GM12878 (cell line): ENCODE measurements around the gene PRDM15. TPM values are rescaled to one million over a fixed set of nuclear protein-coding genes. Genes with fewer than 3 reads are reported as not detected.

Source experiments
- ATAC-seq: fragments of 200-7000 bp; cut with Tn5 transposase; 3 replicates; pipeline ENCODE4 v1.9.1; 2020; ENCODE audit warnings: mild to moderate bottlenecking, moderate library complexity
- BruUV-seq: library from RNA; stranded (reverse); fragments of 400-500 nt; replicated peaks from 2 replicates; lab custom pipeline; 2021; lab: Mats Ljungman, UMichigan
- CTCF ChIA-PET: fragments of 300-600 bp; sonication (Branson Sonifier 250); formaldehyde crosslinking; extraction: SDS; loops from one replicate; lab custom pipeline; 2021; ENCODE audit warnings: inconsistent platforms; lab: Yijun Ruan, JAX
- POLR2A ChIA-PET: fragments of 350-600 bp; formaldehyde crosslinking; extraction: SDS; loops from one replicate; lab custom pipeline; 2021; ENCODE audit warnings: inconsistent platforms; lab: Charles Lee
- RAD21 ChIA-PET: fragments of 300-600 bp; sonication (Branson Sonifier 250); formaldehyde crosslinking; loops from one replicate; lab custom pipeline; 2023; ENCODE audit warnings: antibody characterized with exemption; ENCODE audit not compliant: unreplicated experiment; lab: Charles Lee
- SMC1A ChIA-PET: fragments of 300-600 bp; sonication (Branson Sonifier 250); formaldehyde crosslinking; loops from one replicate; lab custom pipeline; 2023; ENCODE audit not compliant: unreplicated experiment, uncharacterized antibody; lab: Charles Lee
- DNase-seq: peaks from one replicate; pipeline ENCODE4 v3.0.0-alpha.2; 2011; ENCODE audit warnings: low read depth, low spot score
- FAIRE-seq: peaks from 3 replicates; lab custom pipeline; 2011; peaks lifted over from hg19 to GRCh38; lab: Jason Lieb, UNC
- H2AFZ ChIP-seq: 2 replicates; pipeline ENCODE4 v1.6.0; 2011; ENCODE audit warnings: low read depth, low read length, control low read depth; ENCODE audit not compliant: control insufficient read depth
- H3K27ac ChIP-seq: 2 replicates; pipeline ENCODE4 v1.5.1; 2011; ENCODE audit warnings: control low read depth; ENCODE audit not compliant: control insufficient read depth, insufficient read depth
- H3K27me3 ChIP-seq, 2 experiments: replicated peaks in 1 of 2; 2 replicates each; pipeline versions ENCODE4 v1.6.0 to v1.6.1; 2011; ENCODE audit warnings: low read length in 1 of 2; ENCODE audit not compliant: control insufficient read depth in 2 of 2, insufficient read depth in 2 of 2
- H3K36me3 ChIP-seq, 2 experiments: 2 replicates each; pipeline ENCODE4 v1.5.1; 2011; ENCODE audit warnings: low read length in 1 of 2; ENCODE audit not compliant: control insufficient read depth in 2 of 2, insufficient read depth in 2 of 2
- H3K4me1 ChIP-seq: 2 replicates; pipeline ENCODE4 v1.6.1; 2011; ENCODE audit warnings: mild to moderate bottlenecking, low read length, moderate library complexity, mixed read lengths; ENCODE audit not compliant: control insufficient read depth, insufficient read depth
- H3K4me2 ChIP-seq: 2 replicates; pipeline ENCODE4 v1.6.0; 2011; ENCODE audit warnings: control low read depth; ENCODE audit not compliant: control insufficient read depth, insufficient read depth
- H3K4me3 ChIP-seq: fragments of 200-600 bp; sonication (generic); 2 replicates; pipeline ENCODE4 v1.5.1; 2016
- H3K79me2 ChIP-seq: 2 replicates; pipeline ENCODE4 v1.6.0; 2011; ENCODE audit warnings: low read length; ENCODE audit not compliant: control insufficient read depth, insufficient read depth
- H3K9ac ChIP-seq: 2 replicates; pipeline ENCODE4 v1.8.0; 2011; ENCODE audit warnings: low read length, control low read depth, mixed read lengths; ENCODE audit not compliant: control insufficient read depth, insufficient read depth
- H3K9me3 ChIP-seq: replicated peaks from 3 replicates; pipeline ENCODE4 v1.5.1; 2011; ENCODE audit warnings: mild to moderate bottlenecking, low read length; ENCODE audit not compliant: control insufficient read depth, insufficient read depth
- H4K20me1 ChIP-seq: 2 replicates; pipeline ENCODE4 v1.6.0; 2011; ENCODE audit not compliant: control insufficient read depth, insufficient read depth
- BACH1 ChIP-seq: fragments of 450-650 bp; IDR thresholded peaks from 2 replicates; pipeline ENCODE4 v1.6.1; 2017; ENCODE audit warnings: mild to moderate bottlenecking, borderline replicate concordance
- BMI1 ChIP-seq: fragments of 450-650 bp; IDR thresholded peaks from 2 replicates; pipeline ENCODE4 v1.6.1; 2016; ENCODE audit warnings: mild to moderate bottlenecking, moderate library complexity, borderline replicate concordance
- EZH2 ChIP-seq: IDR thresholded peaks from 2 replicates; pipeline ENCODE4 v1.6.1; 2012; ENCODE audit warnings: low read depth, mild to moderate bottlenecking, control low read depth, inconsistent platforms, low read length, borderline replicate concordance; ENCODE audit not compliant: control insufficient read depth
- GABPA ChIP-seq: IDR thresholded peaks from 2 replicates; pipeline ENCODE4 v1.6.1; 2014; ENCODE audit warnings: antibody characterized with exemption, low read depth, mild to moderate bottlenecking, inconsistent platforms
- HDAC2 ChIP-seq: fragments of 200-600 bp; sonication (generic); IDR thresholded peaks from 2 replicates; pipeline ENCODE4 v1.6.1; 2017
- KLF5 ChIP-seq: fragments of 450-650 bp; IDR thresholded peaks from 2 replicates; pipeline ENCODE4 v1.6.1; 2014; ENCODE audit warnings: mild to moderate bottlenecking; ENCODE audit not compliant: partially characterized antibody
- NRF1 ChIP-seq: conservative IDR thresholded peaks from 2 replicates; pipeline ENCODE4 v1.6.1; 2011; ENCODE audit warnings: mild to moderate bottlenecking, low read depth, low read length, improper control_type of control experiment
- POU2F2 ChIP-seq: IDR thresholded peaks from 3 replicates; pipeline ENCODE4 v1.6.1; 2011; ENCODE audit warnings: low read depth, mild to moderate bottlenecking, low read length, borderline replicate concordance
- TARDBP ChIP-seq: IDR thresholded peaks from 2 replicates; pipeline ENCODE4 v1.6.1; 2016; ENCODE audit warnings: borderline replicate concordance
- ZNF592 ChIP-seq: fragments of 450-650 bp; IDR thresholded peaks from 2 replicates; pipeline ENCODE4 v1.6.1; 2017; ENCODE audit warnings: mild to moderate bottlenecking, moderate library complexity
- ZZZ3 ChIP-seq: IDR thresholded peaks from 2 replicates; pipeline ENCODE4 v1.6.1; 2011; ENCODE audit warnings: low read depth; ENCODE audit not compliant: control insufficient read depth, insufficient read length
- WGBS: methylation state at CpG from one replicate; pipeline ENCODE4 v1.1.6; 2016; ENCODE audit warnings: low lambda C conversion rate; ENCODE audit not compliant: insufficient replicate concordance, insufficient coverage; ENCODE audit errors: missing lambda C conversion rate; 5-methylcytosine and 5-hydroxymethylcytosine counted together
- in situ Hi-C: fragments of 300-500 bp; cut with MboI; formaldehyde crosslinking; loops from 9 replicates; pipeline ENCODE4 v1.14.3; 2018; ENCODE audit warnings: mixed read lengths
- intact Hi-C: fragments of 100-400 bp; cut with micrococcal nuclease; formaldehyde crosslinking; loops from one replicate; pipeline ENCODE4 v1.14.2; 2022; ENCODE audit not compliant: unreplicated experiment
- polyA plus RNA-seq, 11 experiments: library from polyadenylated mRNA; depleted of rRNA in 4 of 11; unstranded in 6 of 11; stranded (reverse) in 5 of 11; fragments of >200 nt; fragmentation: Nextera tagmentation in 4 of 11; fragmentation: Illumina TruSeq in 1 of 11; extraction: Ambion mirVana in 4 of 11; extraction: Trizol in 1 of 11; gene quantifications; 1 replicate in 1 of 11; 2 replicates in 10 of 11; pipeline versions ENCODE4 v1.2.1 to v1.2.3, GENCODE V29; 2011 to 2016; ENCODE audit warnings: inconsistent platforms in 2 of 11, missing spikeins in 2 of 11, low read depth in 1 of 11
- total RNA-seq, 4 experiments: library from RNA; depleted of rRNA in 3 of 4; stranded (reverse); fragments of >200 nt in 3 of 4; fragmentation: Illumina TruSeq in 1 of 4; extraction: Trizol in 1 of 4; gene quantifications; 2 replicates each; pipeline versions ENCODE4 v1.2.1 to v1.2.3, GENCODE V29; 2013 to 2021
- TF ChIP-seq, protein P1 (sequence below): IDR thresholded peaks from 2 replicates; pipeline ENCODE4 v1.6.1; 2011; ENCODE audit warnings: mild to moderate bottlenecking, low read depth, low read length, moderate library complexity; ENCODE audit not compliant: insufficient replicate concordance
- TF ChIP-seq, protein P2 (sequence below): IDR thresholded peaks from 2 replicates; pipeline ENCODE4 v1.6.1; 2011; ENCODE audit warnings: low read depth, mild to moderate bottlenecking, low read length, moderate library complexity, borderline replicate concordance; ENCODE audit errors: extremely low read depth
- TF ChIP-seq, protein P3 (sequence below): fragments of 450-650 bp; IDR thresholded peaks from 2 replicates; pipeline ENCODE4 v1.6.1; 2017; ENCODE audit warnings: mild to moderate bottlenecking, moderate library complexity

The PRDM15 gene
- total and polyA plus RNA-seq, 10 of the 15 experiments (the other 5 are each of a cell fraction or from before 2014, with no cell fraction given), result 2.2 to 16.0 (median 8.6) TPM

DNA sequence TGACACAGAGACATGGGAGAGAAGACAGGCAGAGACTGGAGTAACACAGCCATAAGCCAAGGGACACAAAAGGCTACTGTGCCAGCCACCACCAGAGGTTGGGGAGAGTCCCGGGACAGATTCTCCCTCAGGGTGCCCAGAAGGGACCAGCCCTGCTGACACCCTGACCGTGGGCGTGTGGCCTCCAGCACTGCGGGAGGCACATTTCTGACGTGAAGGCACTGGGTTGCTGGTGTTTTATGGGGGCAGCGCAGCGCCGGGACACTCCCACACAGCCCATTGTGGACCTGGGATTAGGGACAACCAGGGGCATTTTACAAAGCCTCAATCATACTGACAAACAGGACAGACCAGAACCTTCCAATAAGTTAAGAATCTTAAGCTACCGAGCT is 26.2 kb downstream of the PRDM15 start:
- FAIRE-seq, result no peak
- ChIA-PET POLR2A (no interaction called here), CTCF (no interaction called here), SMC1A (no interaction called here), RAD21 (no interaction called here)
- no peak for DNase-seq
- no peaks in the 10 kb centered on the region for H3K9me3 ChIP-seq
- H4K20me1 ChIP-seq, result no peaks in the 10 kb centered on the region
- intact Hi-C loops, result no loop called here
- BruUV-seq, result no TSS peak
- H3K9ac ChIP-seq, result no peak overlapping the region
- H3K27me3 ChIP-seq, result no peaks in the 10 kb centered on the region
- H2AFZ ChIP-seq, result no peak overlapping the region
- H3K36me3 ChIP-seq, result peaks cover 23 to 26% of the 10 kb centered on the region in 2 experiments
- no peak overlapping the region for H3K27ac ChIP-seq
- no peak for ATAC-seq
- H3K4me3 ChIP-seq, result no peak overlapping the region
- in situ Hi-C loops, result no loop called here
- WGBS, result 81% methylated on average over 9 of the region's 9 CpGs
- H3K79me2 ChIP-seq, result no peaks in the 10 kb centered on the region
- H3K4me1 ChIP-seq, result no peaks in the 10 kb centered on the region
- no peak overlapping the region for H3K4me2 ChIP-seq
- no peak for TF ChIP-seq EZH2
- TF ChIP-seq TARDBP, result no peak
- no peak for TF ChIP-seq ZNF592
- no peak for TF ChIP-seq GABPA
- TF ChIP-seq POU2F2, result no peak
- no peak for TF ChIP-seq KLF5
- no peak for TF ChIP-seq ZZZ3
- TF ChIP-seq BMI1, result no peak
- TF ChIP-seq, protein P1, sequence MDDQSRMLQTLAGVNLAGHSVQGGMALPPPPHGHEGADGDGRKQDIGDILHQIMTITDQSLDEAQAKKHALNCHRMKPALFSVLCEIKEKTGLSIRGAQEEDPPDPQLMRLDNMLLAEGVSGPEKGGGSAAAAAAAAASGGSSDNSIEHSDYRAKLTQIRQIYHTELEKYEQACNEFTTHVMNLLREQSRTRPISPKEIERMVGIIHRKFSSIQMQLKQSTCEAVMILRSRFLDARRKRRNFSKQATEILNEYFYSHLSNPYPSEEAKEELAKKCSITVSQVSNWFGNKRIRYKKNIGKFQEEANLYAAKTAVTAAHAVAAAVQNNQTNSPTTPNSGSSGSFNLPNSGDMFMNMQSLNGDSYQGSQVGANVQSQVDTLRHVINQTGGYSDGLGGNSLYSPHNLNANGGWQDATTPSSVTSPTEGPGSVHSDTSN, result no peak
- TF ChIP-seq, protein P2, sequence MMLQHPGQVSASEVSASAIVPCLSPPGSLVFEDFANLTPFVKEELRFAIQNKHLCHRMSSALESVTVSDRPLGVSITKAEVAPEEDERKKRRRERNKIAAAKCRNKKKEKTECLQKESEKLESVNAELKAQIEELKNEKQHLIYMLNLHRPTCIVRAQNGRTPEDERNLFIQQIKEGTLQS, result no peak
- TF ChIP-seq, protein P3, sequence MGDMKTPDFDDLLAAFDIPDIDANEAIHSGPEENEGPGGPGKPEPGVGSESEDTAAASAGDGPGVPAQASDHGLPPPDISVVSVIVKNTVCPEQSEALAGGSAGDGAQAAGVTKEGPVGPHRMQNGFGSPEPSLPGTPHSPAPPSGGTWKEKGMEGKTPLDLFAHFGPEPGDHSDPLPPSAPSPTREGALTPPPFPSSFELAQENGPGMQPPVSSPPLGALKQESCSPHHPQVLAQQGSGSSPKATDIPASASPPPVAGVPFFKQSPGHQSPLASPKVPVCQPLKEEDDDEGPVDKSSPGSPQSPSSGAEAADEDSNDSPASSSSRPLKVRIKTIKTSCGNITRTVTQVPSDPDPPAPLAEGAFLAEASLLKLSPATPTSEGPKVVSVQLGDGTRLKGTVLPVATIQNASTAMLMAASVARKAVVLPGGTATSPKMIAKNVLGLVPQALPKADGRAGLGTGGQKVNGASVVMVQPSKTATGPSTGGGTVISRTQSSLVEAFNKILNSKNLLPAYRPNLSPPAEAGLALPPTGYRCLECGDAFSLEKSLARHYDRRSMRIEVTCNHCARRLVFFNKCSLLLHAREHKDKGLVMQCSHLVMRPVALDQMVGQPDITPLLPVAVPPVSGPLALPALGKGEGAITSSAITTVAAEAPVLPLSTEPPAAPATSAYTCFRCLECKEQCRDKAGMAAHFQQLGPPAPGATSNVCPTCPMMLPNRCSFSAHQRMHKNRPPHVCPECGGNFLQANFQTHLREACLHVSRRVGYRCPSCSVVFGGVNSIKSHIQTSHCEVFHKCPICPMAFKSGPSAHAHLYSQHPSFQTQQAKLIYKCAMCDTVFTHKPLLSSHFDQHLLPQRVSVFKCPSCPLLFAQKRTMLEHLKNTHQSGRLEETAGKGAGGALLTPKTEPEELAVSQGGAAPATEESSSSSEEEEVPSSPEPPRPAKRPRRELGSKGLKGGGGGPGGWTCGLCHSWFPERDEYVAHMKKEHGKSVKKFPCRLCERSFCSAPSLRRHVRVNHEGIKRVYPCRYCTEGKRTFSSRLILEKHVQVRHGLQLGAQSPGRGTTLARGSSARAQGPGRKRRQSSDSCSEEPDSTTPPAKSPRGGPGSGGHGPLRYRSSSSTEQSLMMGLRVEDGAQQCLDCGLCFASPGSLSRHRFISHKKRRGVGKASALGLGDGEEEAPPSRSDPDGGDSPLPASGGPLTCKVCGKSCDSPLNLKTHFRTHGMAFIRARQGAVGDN, result no peak
- no peak for TF ChIP-seq BACH1
- TF ChIP-seq NRF1, result no peak
- no peak for TF ChIP-seq HDAC2
